ENCODE results near the gene HPSE2.

DNA sequence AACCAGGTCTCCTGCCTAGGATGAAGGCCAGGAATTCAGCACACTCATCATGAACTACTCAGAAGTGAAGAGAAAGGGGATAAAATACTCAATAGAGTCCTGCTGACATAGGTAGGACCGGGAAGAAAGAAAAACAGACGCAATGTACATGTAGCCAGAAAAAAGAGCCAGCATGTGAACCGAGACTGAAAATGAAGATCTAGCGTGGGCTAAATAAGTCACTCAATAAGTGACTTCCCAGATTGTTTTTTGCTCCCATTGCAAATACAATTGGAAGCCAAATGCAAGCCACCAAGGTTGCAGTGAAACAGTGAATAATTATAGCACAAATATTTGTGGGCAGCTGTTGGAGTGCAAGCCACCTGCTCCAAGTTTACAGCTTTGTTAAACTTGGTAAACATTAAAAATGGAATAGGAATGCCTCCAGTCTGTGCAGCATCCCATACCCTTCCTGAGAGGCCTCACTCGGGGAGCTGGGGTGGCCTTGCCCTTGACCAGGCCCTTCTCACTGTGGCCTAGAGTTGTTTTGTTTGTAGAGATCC is 754.2 kb downstream of the HPSE2 start:
- TF ChIP-seq POLR2AphosphoS5 (IDR thresholded peaks at IDR 0.05; ENCODE audit: low read depth, low read length) (no peak), TCF7L2 (IDR thresholded peaks at IDR 0.05; ENCODE audit: low read depth, low read length) (no peak)
- TF ChIP-seq, protein P1, sequence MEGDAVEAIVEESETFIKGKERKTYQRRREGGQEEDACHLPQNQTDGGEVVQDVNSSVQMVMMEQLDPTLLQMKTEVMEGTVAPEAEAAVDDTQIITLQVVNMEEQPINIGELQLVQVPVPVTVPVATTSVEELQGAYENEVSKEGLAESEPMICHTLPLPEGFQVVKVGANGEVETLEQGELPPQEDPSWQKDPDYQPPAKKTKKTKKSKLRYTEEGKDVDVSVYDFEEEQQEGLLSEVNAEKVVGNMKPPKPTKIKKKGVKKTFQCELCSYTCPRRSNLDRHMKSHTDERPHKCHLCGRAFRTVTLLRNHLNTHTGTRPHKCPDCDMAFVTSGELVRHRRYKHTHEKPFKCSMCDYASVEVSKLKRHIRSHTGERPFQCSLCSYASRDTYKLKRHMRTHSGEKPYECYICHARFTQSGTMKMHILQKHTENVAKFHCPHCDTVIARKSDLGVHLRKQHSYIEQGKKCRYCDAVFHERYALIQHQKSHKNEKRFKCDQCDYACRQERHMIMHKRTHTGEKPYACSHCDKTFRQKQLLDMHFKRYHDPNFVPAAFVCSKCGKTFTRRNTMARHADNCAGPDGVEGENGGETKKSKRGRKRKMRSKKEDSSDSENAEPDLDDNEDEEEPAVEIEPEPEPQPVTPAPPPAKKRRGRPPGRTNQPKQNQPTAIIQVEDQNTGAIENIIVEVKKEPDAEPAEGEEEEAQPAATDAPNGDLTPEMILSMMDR (IDR thresholded peaks at IDR 0.05) = no peak
- TF ChIP-seq, protein P2, sequence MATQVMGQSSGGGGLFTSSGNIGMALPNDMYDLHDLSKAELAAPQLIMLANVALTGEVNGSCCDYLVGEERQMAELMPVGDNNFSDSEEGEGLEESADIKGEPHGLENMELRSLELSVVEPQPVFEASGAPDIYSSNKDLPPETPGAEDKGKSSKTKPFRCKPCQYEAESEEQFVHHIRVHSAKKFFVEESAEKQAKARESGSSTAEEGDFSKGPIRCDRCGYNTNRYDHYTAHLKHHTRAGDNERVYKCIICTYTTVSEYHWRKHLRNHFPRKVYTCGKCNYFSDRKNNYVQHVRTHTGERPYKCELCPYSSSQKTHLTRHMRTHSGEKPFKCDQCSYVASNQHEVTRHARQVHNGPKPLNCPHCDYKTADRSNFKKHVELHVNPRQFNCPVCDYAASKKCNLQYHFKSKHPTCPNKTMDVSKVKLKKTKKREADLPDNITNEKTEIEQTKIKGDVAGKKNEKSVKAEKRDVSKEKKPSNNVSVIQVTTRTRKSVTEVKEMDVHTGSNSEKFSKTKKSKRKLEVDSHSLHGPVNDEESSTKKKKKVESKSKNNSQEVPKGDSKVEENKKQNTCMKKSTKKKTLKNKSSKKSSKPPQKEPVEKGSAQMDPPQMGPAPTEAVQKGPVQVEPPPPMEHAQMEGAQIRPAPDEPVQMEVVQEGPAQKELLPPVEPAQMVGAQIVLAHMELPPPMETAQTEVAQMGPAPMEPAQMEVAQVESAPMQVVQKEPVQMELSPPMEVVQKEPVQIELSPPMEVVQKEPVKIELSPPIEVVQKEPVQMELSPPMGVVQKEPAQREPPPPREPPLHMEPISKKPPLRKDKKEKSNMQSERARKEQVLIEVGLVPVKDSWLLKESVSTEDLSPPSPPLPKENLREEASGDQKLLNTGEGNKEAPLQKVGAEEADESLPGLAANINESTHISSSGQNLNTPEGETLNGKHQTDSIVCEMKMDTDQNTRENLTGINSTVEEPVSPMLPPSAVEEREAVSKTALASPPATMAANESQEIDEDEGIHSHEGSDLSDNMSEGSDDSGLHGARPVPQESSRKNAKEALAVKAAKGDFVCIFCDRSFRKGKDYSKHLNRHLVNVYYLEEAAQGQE (IDR thresholded peaks at IDR 0.05; ENCODE audit: insufficient read depth in 1 of 2, low read depth in 2 of 2, low read length in 1 of 2) = no peak
